Mesodermal cell (in vitro differentiated cells): Measurements from ENCODE around the gene ITPRID2.
"Not testable (repeated sequence)": the region's sequence is repeated elsewhere in the genome, so short reads cannot be mapped to it uniquely, and the experiment has no call there.

Experiments used
- H3K27ac ChIP-seq: 2 replicates; pipeline ENCODE4 v1.7.0; 2013; ENCODE audit warnings: mild to moderate bottlenecking, low read depth, low read length, moderate library complexity; ENCODE audit not compliant: severe bottlenecking
- H3K36me3 ChIP-seq: 2 replicates; pipeline ENCODE4 v1.7.1; 2013; ENCODE audit warnings: mild to moderate bottlenecking, low read length, moderate library complexity; ENCODE audit not compliant: control insufficient read depth, insufficient read depth
- H3K4me1 ChIP-seq: one replicate; pipeline ENCODE4 v1.7.1; 2013; ENCODE audit warnings: mild to moderate bottlenecking, low read length; ENCODE audit not compliant: insufficient read depth, control insufficient read depth, poor library complexity, severe bottlenecking
- H3K4me3 ChIP-seq: 2 replicates; pipeline ENCODE4 v1.7.0; 2013; ENCODE audit warnings: low read length, control low read depth, mild to moderate bottlenecking; ENCODE audit not compliant: insufficient read depth, poor library complexity, severe bottlenecking; ENCODE audit errors: extremely low read depth
- H3K9me3 ChIP-seq: 2 replicates; pipeline ENCODE4 v1.7.1; 2013; ENCODE audit warnings: mild to moderate bottlenecking, low read length, moderate library complexity; ENCODE audit not compliant: control insufficient read depth
- WGBS, 2 experiments: methylation state at CpG; one replicate each; pipeline ENCODE4 v1.1.5; 2013; ENCODE audit warnings: missing lambda C conversion rate in 2 of 2; ENCODE audit not compliant: insufficient coverage in 2 of 2; 5-methylcytosine and 5-hydroxymethylcytosine counted together

Gene ITPRID2

GRCh38 chr2:181947273-181947672 lies 55.7 kb downstream of the ITPRID2 start:
- no peak overlapping the region for H3K27ac ChIP-seq
- no peaks in the 10 kb centered on the region for H3K9me3 ChIP-seq
- no peak overlapping the region for H3K4me3 ChIP-seq
- no peaks in the 10 kb centered on the region for H3K36me3 ChIP-seq
- H3K4me1 ChIP-seq: peaks cover 10% of the 10 kb centered on the region

- Histone ChIP-seq H3K27ac (no peak overlapping the region), H3K4me1 (peaks cover 13% of the 10 kb centered on the region), H3K9me3 (no peaks in the 10 kb centered on the region), H3K4me3 (no peak overlapping the region), H3K36me3 (no peaks in the 10 kb centered on the region)
- 80% methylated on average over 1 of the region's 2 CpGs; no CpG with 5 or more reads in 1 of the 2 experiments for WGBS, 2 experiments
Observed at GRCh38 chr2:181948227-181948626, 56.7 kb downstream of the ITPRID2 start.

GRCh38 chr2:181949047-181949446 lies 57.5 kb downstream of the ITPRID2 start:
- H3K36me3 ChIP-seq: no peaks in the 10 kb centered on the region
- H3K4me1 ChIP-seq: peaks cover 9% of the 10 kb centered on the region
- no peaks in the 10 kb centered on the region for H3K9me3 ChIP-seq
- no peak overlapping the region for H3K27ac ChIP-seq
- H3K4me3 ChIP-seq: no peak overlapping the region

- H3K4me3 ChIP-seq: no peak overlapping the region
Observed at GRCh38 chr2:181952404-181953226, 61.1 kb downstream of the ITPRID2 start.

GRCh38 chr2:181953881-181954537 lies 62.5 kb downstream of the ITPRID2 start:
- H3K27ac ChIP-seq: no peak overlapping the region
- H3K4me1 ChIP-seq: peaks cover 7% of the 10 kb centered on the region
- no peaks in the 10 kb centered on the region for H3K36me3 ChIP-seq
- no peaks in the 10 kb centered on the region for H3K9me3 ChIP-seq
- WGBS, 2 experiments: 0 to 10% methylated on average over 1 to 6 of the region's 19 CpGs
- H3K4me3 ChIP-seq: peak overlapping the region; percentile 32

More at GRCh38 chr2:181952404-181953226, 61.1 kb downstream of the ITPRID2 start:
- Histone ChIP-seq H3K36me3 (no peaks in the 10 kb centered on the region), H3K27ac (no peak overlapping the region), H3K4me1 (peaks cover 7% of the 10 kb centered on the region), H3K9me3 (no peaks in the 10 kb centered on the region)
- WGBS, 2 experiments: no CpG with 5 or more reads among the region's 1 CpG

GRCh38 chr2:181954538-181954883 lies 63.0 kb downstream of the ITPRID2 start:
- Histone ChIP-seq H3K27ac (no peak overlapping the region), H3K4me1 (peaks cover 7% of the 10 kb centered on the region), H3K9me3 (no peaks in the 10 kb centered on the region), H3K4me3 (peak overlapping the region; percentile 32), H3K36me3 (no peaks in the 10 kb centered on the region)
- WGBS, 2 experiments: 6 to 13% methylated on average over 3 of the region's 4 CpGs

- H3K27ac ChIP-seq: no peak overlapping the region
- WGBS, 2 experiments: no CpG with 5 or more reads among the region's 1 CpG
- H3K36me3 ChIP-seq: no peaks in the 10 kb centered on the region
- no peaks in the 10 kb centered on the region for H3K9me3 ChIP-seq
- peaks cover 7% of the 10 kb centered on the region for H3K4me1 ChIP-seq
- no peak overlapping the region for H3K4me3 ChIP-seq
Observed at GRCh38 chr2:181955010-181955409, 63.5 kb downstream of the ITPRID2 start.

GRCh38 chr2:181955866-181956265 lies 64.3 kb downstream of the ITPRID2 start:
- not testable (repeated sequence) for H3K9me3 ChIP-seq, H3K27ac ChIP-seq, H3K4me1 ChIP-seq, H3K4me3 ChIP-seq, H3K36me3 ChIP-seq
- WGBS, 2 experiments: 80% methylated on average over 1 of the region's 3 CpGs; no CpG with 5 or more reads in 1 of the 2 experiments

GRCh38 chr2:181957668-181958067 lies 66.1 kb downstream of the ITPRID2 start:
- Histone ChIP-seq H3K36me3 (no peaks in the 10 kb centered on the region), H3K4me3 (no peak overlapping the region), H3K9me3 (no peaks in the 10 kb centered on the region), H3K4me1 (no peaks in the 10 kb centered on the region), H3K27ac (no peak overlapping the region)
- WGBS, 2 experiments: 87 to 92% methylated on average over 2 to 4 of the region's 4 CpGs

- Histone ChIP-seq H3K4me3 (no peak overlapping the region), H3K36me3 (no peaks in the 10 kb centered on the region), H3K27ac (no peak overlapping the region), H3K4me1 (no peaks in the 10 kb centered on the region), H3K9me3 (no peaks in the 10 kb centered on the region)
- no CpG with 5 or more reads among the region's 1 CpG for WGBS, 2 experiments
Observed at GRCh38 chr2:181958726-181959125, 67.2 kb downstream of the ITPRID2 start.

- no peak overlapping the region for H3K27ac ChIP-seq
- H3K9me3 ChIP-seq: no peaks in the 10 kb centered on the region
- H3K36me3 ChIP-seq: no peaks in the 10 kb centered on the region
- H3K4me1 ChIP-seq: no peaks in the 10 kb centered on the region
- no peak overlapping the region for H3K4me3 ChIP-seq
Observed at GRCh38 chr2:181959508-181959907, 68.0 kb downstream of the ITPRID2 start.
